Heart left ventricle (tissue), 16 donors: ENCODE data around the gene FAM32A. TPM values are rescaled to one million over a fixed set of nuclear protein-coding genes. Genes with fewer than 3 reads are reported as not detected.
A peak's percentile ranks its signal among the peaks of the same experiment; 100 is the strongest.

Experiments used
- ATAC-seq, 4 donors: fragments of 200-7000 bp; cut with Tn5 transposase; one replicate each; pipeline ENCODE4 v1.9.1; 2020 to 2022; ENCODE audit warnings: moderate library complexity in 4 of 4, mild to moderate bottlenecking in 3 of 4, moderate number of reproducible peaks in 1 of 4
- DNase-seq, 5 donors: peaks; one replicate each; pipeline ENCODE4 v3.0.0-alpha.2; 2020
- H3K27ac ChIP-seq, 12 donors: fragments of 200-600 bp; sonication (generic) in 4 of 12; one replicate each; pipeline versions ENCODE4 v1.5.0 to v1.8.0; 2016 to 2022; ENCODE audit warnings: mild to moderate bottlenecking in 2 of 12
- H3K27me3 ChIP-seq, 9 donors: fragments of 200-600 bp; sonication (generic) in 2 of 9; one replicate each; pipeline versions ENCODE4 v1.5.1 to v1.8.0; 2016 to 2022; ENCODE audit warnings: mild to moderate bottlenecking in 3 of 9
- H3K36me3 ChIP-seq, 9 donors: fragments of 200-600 bp; sonication (generic) in 2 of 9; one replicate each; pipeline versions ENCODE4 v1.5.0 to v1.8.0; 2018 to 2022; ENCODE audit warnings: mild to moderate bottlenecking in 2 of 9
- H3K4me1 ChIP-seq, 12 donors: fragments of 200-600 bp; sonication (generic) in 4 of 12; one replicate each; pipeline versions ENCODE4 v1.5.0 to v1.8.0; 2016 to 2022; ENCODE audit warnings: mild to moderate bottlenecking in 3 of 12
- H3K4me3 ChIP-seq, 12 donors: fragments of 200-600 bp; sonication (generic) in 4 of 12; one replicate each; pipeline versions ENCODE4 v1.5.0 to v1.8.0; 2017 to 2022; ENCODE audit warnings: mild to moderate bottlenecking in 9 of 12, moderate library complexity in 4 of 12
- H3K9me3 ChIP-seq, 12 donors: fragments of 200-600 bp; sonication (generic) in 4 of 12; one replicate each; pipeline versions ENCODE4 v1.5.0 to v1.8.0; 2016 to 2022; ENCODE audit warnings: mild to moderate bottlenecking in 1 of 12
- POLR2A ChIP-seq, 2 donors: fragments of 450-650 bp; IDR thresholded peaks; one replicate each; pipeline ENCODE4 v1.6.1; 2017; ENCODE audit warnings: antibody characterized with exemption in 2 of 2, mild to moderate bottlenecking in 2 of 2, moderate library complexity in 2 of 2
- WGBS, 4 donors: extraction: QIAGEN DNeasy Blood & Tissue Kit in 2 of 4; methylation state at CpG; one replicate each; pipeline versions ENCODE4 v1.1.5 to v1.1.7; 2013 to 2018; 5-methylcytosine and 5-hydroxymethylcytosine counted together
- intact Hi-C, 10 donors: fragments of 100-400 bp; cut with DNase I; formaldehyde crosslinking; loops; one replicate each; pipeline versions ENCODE4 v1.11.1 to v1.14.2; 2022
- long read RNA-seq, 3 donors: library from polyadenylated mRNA; unstranded; transcript quantifications; one replicate each; pipeline ENCODE4 v2.0.0, GENCODE V29; 2020 to 2021
- polyA plus RNA-seq, 2 donors: library from polyadenylated mRNA; stranded (reverse); fragments of 200-250 nt; gene quantifications; one replicate each; pipeline ENCODE4 v1.2.3, GENCODE V29; 2013
- total RNA-seq, 9 donors: library from RNA; depleted of rRNA in 2 of 9; stranded (reverse); fragments of >200 nt in 2 of 9; fragmentation: NEBNext Ultra II Directional in 3 of 9; extraction: Animal tissue kit (Norgen Biotek cat#: 25700) in 3 of 9; gene quantifications; one replicate each; pipeline versions ENCODE4 v1.1.0 to v1.2.4, GENCODE V29; 2016 to 2023
- TF ChIP-seq, protein P1 (sequence below), 12 donors: fragments of 200-600 bp; sonication (generic) in 4 of 12; IDR thresholded peaks; one replicate each; pipeline versions ENCODE4 v1.5.0 to v1.8.0; 2018 to 2022; ENCODE audit warnings: antibody characterized with exemption in 12 of 12, mild to moderate bottlenecking in 5 of 12
- donor health status: ischemic (EF 13 %, LVEDD 7.1; RV severe dilation, severe dysfunction).
- donor health status: healthy with polysubstance abuse.
- donor health status: DM: no; HTN: yes; CAD: no.
- donor health status: DM: no; HTN: no; CAD: no.
- donor health status: ischemic (EF 25% LVEDD 6.9; RV normal size, moderate dysfunction).
- donor health status: ischemic (EF 25% LVEDD 5.7; RV mildly dilated, moderate dysfunction).
- donor health status: healthy.
- donor health status: DM: yes; HTN: yes; CAD: no.
- donor health status: ischemic (EF 35%, LVEDD 5.7; RV mildly dilated, moderate dysfunction).
- donor health status: nonischemic (EF 11% LVEDD 7.7; RV severe dilation, severe dysfunction).
- donor health status: DM: yes; HTN: yes; CAD: no.
- donor health status: PGD.
- donor health status: ischemic (EF 29% LVEDD 5.4; RV normal size, mild dysfunction).
- donor health status: nonischemic (EF 23%, LVEDD 6.1; RV moderate dilation, normal function).

Gene FAM32A
- total RNA-seq (10 to 100 TPM; 32.0 to 71.8 (median 37.5) TPM), polyA plus RNA-seq (10 to 100 TPM; 34.1 to 94.5 TPM)
- long read RNA-seq, donor 1, transcript FAM32A-205 (3 exons, 1,168 nt): minor isoform, 11 of 58 reads
- long read RNA-seq, donor 1, transcript FAM32A-201 (4 exons, 1,455 nt): major isoform, 44 of 58 reads
- long read RNA-seq, donor 1, partial matches to known transcripts: 2 of 58 reads
- long read RNA-seq, donor 1, other reads (novel, unspliced or antisense): 1 of 58 reads
- long read RNA-seq, donor 2, transcript FAM32A-201 (4 exons, 1,455 nt): major isoform, 211 of 269 reads
- long read RNA-seq, donor 2, transcript FAM32A-205 (3 exons, 1,168 nt): minor isoform, 46 of 269 reads
- long read RNA-seq, donor 2, partial matches to known transcripts: 4 of 269 reads
- long read RNA-seq, donor 2, other reads (novel, unspliced or antisense): 6 of 269 reads
- long read RNA-seq, donor 3, transcript FAM32A-201 (4 exons, 1,455 nt): major isoform, 38 of 66 reads
- long read RNA-seq, donor 3, transcript FAM32A-205 (3 exons, 1,168 nt): minor isoform, 18 of 66 reads
- long read RNA-seq, donor 3, partial matches to known transcripts: 10 of 66 reads
- long read RNA-seq, donor 3, other reads (novel, unspliced or antisense): 0 of 66 reads

GRCh38 chr19:16185123-16185767, at the start of gene FAM32A:
FAM32A (plus strand) TSS chr19:16185410; CDS start chr19:16185443, 33 bp downstream.
- 0 to 1% (median 1%) methylated on average over 34 to 39 of the region's 39 CpGs for WGBS, 4 donors
- Histone ChIP-seq H3K27ac (peak within 1 kb of the TSS; percentile 72 to 92 (median 82)), H3K9me3 (no peaks in the 10 kb centered on the region), H3K4me3 (peak within 1 kb of the TSS; percentile 66 to 99 (median 91)), H3K4me1 (peaks cover 3 to 41% (median 16%) of the 10 kb centered on the region in 12 donors), H3K36me3 (peaks cover 0 to 37% (median 25%) of the 10 kb centered on the region in 9 donors), H3K27me3 (peaks cover 0 to 9% (median 0%) of the 10 kb centered on the region in 9 donors)
- intact Hi-C loops: loop anchor here in 4 of 10 donors (2.0 to 5.0 kb wide), 3 partner anchors 73 to 600 kb away; partner anchors contain the start of gene RAB8A (in 4 of the 4)
- DNase-seq (peak; percentile 99), ATAC-seq (peak; percentile 94 to 99 (median 98))
- TF ChIP-seq, protein P1, sequence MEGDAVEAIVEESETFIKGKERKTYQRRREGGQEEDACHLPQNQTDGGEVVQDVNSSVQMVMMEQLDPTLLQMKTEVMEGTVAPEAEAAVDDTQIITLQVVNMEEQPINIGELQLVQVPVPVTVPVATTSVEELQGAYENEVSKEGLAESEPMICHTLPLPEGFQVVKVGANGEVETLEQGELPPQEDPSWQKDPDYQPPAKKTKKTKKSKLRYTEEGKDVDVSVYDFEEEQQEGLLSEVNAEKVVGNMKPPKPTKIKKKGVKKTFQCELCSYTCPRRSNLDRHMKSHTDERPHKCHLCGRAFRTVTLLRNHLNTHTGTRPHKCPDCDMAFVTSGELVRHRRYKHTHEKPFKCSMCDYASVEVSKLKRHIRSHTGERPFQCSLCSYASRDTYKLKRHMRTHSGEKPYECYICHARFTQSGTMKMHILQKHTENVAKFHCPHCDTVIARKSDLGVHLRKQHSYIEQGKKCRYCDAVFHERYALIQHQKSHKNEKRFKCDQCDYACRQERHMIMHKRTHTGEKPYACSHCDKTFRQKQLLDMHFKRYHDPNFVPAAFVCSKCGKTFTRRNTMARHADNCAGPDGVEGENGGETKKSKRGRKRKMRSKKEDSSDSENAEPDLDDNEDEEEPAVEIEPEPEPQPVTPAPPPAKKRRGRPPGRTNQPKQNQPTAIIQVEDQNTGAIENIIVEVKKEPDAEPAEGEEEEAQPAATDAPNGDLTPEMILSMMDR (IDR thresholded peaks at IDR 0.05): peak in 10 of 12 donors; percentile 7 to 51 (median 25)
- TF ChIP-seq POLR2A (IDR thresholded peaks at IDR 0.05): peak in 1 of 2 donors; percentile 74

DNA sequence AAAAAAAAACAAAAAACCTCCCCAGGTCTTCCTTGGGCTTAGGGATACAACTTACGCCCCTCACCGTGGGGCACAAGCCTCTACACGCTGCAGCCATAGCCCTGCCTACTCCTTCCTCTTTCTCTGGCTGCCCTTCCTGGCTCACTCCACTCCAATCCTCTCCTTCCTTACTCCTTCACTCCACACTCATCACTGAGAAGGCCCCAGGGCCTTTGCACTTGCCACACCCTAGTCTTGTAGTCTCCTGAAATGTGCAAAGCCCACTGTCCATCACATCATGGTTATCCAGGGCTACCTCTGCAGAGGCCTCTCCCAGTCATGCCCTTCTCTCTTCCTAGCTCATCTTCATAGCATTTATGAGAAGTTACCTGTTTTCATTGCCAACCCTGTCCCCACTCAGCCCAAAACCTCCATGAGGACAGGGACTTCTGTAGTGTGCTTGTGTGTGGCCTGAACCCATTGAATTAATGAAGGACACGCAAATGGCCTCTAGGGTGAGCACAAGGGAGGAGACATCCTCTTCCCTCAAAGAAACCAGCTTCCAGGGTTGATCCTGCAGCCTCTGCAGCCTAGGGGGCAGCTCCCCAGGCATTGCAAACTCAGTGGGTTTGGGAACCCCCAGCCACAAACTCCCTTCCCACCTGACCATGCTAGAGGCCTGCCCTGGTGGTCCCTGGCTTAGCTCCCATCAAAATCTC, 49.6 kb upstream of the FAM32A start:
- Histone ChIP-seq H3K4me3 (no peak overlapping the region), H3K27me3 (no peaks in the 10 kb centered on the region), H3K36me3 (peaks cover 0 to 36% (median 30%) of the 10 kb centered on the region in 9 donors), H3K4me1 (peaks cover 0 to 12% (median 0%) of the 10 kb centered on the region in 12 donors), H3K9me3 (no peaks in the 10 kb centered on the region), H3K27ac (no peak overlapping the region)
- intact Hi-C loops: no loop called here
- TF ChIP-seq, protein P1 (IDR thresholded peaks at IDR 0.05): no peak
- TF ChIP-seq POLR2A (IDR thresholded peaks at IDR 0.05): no peak
- ATAC-seq (no peak), DNase-seq (no peak)
- 75 to 95% (median 89%) methylated on average over 4 of the region's 4 CpGs for WGBS, 4 donors

GRCh38 chr19:16136185-16136999, 48.8 kb upstream of the FAM32A start:
- Histone ChIP-seq H3K27ac (no peak overlapping the region), H3K36me3 (peaks cover 0 to 29% (median 23%) of the 10 kb centered on the region in 9 donors), H3K4me1 (peaks cover 0 to 20% (median 0%) of the 10 kb centered on the region in 12 donors), H3K9me3 (no peaks in the 10 kb centered on the region), H3K27me3 (no peaks in the 10 kb centered on the region), H3K4me3 (no peak overlapping the region)
- ATAC-seq (peak in 3 of 4 donors; percentile 41 to 67 (median 66)), DNase-seq (no peak)
- intact Hi-C loops: no loop called here
- no peak for TF ChIP-seq POLR2A (IDR thresholded peaks at IDR 0.05)
- TF ChIP-seq, protein P1 (IDR thresholded peaks at IDR 0.05): no peak
- 49 to 54% (median 51%) methylated on average over 16 of the region's 16 CpGs for WGBS, 4 donors
